SK-N-MC (cell line): ENCODE data around the gene CETN3.

Experiments used
- EZH2 ChIP-seq: fragments of 200-600 bp; sonication (generic); IDR thresholded peaks from one replicate; pipeline ENCODE4 v1.6.1; 2017; ENCODE audit warnings: antibody characterized with exemption
- FOXP2 ChIP-seq: optimal IDR thresholded peaks from 2 replicates; pipeline ENCODE3; 2011; ENCODE audit warnings: mild to moderate bottlenecking, moderate library complexity; ENCODE audit not compliant: insufficient read depth; ENCODE audit errors: extremely low read length, control extremely low read depth
- POLR2AphosphoS5 ChIP-seq: IDR thresholded peaks from 2 replicates; pipeline ENCODE4 v1.6.1; 2012; ENCODE audit warnings: mild to moderate bottlenecking, low read depth, low read length, borderline replicate concordance

- TF ChIP-seq EZH2 (no peak), POLR2AphosphoS5 (no peak), FOXP2 (no peak)
Measured at GRCh38 chr5:90406466-90406865, 3.1 kb downstream of the CETN3 start.
